Measurements from ENCODE around the gene CYP2F1.
"Not testable (repeated sequence)": the region's sequence is repeated elsewhere in the genome, so short reads cannot be mapped to it uniquely, and the experiment has no call there.

The CYP2F1 gene

DNA sequence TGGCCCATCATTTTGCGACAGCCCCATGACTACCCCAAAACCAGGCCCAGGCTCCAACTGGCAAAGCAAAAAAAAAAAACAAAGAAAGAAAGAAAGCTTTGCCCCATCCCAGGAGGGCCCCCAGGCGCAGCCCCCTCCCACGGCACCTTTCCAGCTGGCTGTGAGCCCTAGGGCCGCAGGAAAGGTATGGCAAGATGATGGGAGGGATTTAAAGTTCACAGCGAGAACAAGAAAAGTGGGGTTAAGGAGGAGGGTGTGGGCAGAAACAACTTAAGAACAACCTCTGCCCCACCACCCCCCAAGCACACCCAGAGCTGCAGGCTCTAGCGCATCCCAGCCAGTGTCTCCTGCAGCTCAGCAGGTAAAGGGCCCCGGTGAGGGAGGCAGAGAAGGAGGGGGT, at the start of gene CYP2F1:
Gene CYP2F1, plus strand, starts transcription at position 301 of the 400 bp plus-strand sequence. CDS start 1,757 bp downstream, outside the sequence.
- FAIRE-seq (no peak), DNase-seq (ENCODE audit: insufficient read length, low spot score) (no peak)
- TF ChIP-seq POLR2A (IDR thresholded peaks at IDR 0.05; ENCODE audit: low read depth, low read length): no peak

DNA sequence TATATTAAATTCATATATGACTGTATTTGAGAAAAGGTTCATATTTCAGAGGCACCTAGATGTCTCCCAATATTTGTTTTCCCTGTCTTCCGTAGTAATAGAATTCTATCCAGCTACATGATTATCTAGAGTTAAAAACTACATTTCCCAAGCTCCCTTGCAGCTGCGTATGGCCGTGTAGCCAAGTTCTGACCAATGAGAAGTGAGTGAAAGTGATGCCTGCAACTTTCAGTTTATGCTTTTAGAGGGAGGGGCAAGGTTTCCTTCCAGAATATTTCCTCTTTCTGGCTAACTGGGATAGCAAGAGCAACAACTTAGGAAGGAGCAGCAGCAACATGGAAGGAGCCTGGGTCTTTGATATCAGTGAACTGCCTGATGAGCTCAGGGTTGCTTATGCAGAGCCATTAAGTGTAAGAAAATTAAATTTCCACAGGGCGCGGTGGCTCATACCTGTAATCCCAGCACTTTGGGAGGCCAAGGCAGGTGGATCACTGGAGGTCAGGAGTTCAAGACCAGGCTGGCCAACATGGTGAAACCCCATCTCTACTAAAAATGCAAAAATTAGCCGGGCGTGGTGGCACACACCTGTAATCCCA, 49.2 kb upstream of the CYP2F1 start:
- TF ChIP-seq POLR2A (IDR thresholded peaks at IDR 0.05; ENCODE audit: low read depth, low read length): no peak
- peak; percentile 52 for DNase-seq (ENCODE audit: insufficient read length, low spot score)
- peak; percentile 41 for FAIRE-seq

DNA sequence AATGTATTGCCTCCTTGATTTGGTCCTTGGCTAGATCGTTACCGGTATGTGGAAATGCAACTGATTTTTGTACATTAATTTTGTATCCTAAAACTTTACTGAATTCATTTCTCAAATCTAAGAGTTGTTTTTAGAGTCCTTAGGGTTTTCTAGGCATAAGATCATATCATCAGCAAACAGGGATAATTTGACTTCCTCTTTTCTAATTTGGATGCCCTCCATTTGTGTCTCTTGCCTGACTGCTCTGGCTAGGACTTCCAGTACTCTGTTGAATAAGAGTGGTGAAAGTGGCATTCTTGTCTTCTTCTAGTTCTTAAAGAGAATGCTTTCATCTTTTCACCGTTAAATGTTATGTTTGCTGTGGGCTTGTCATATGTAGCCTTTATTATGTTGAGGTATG, 37.9 kb upstream of the CYP2F1 start:
- TF ChIP-seq POLR2A (IDR thresholded peaks at IDR 0.05; ENCODE audit: low read depth, low read length): no peak
- FAIRE-seq (no peak), DNase-seq (ENCODE audit: insufficient read length, low spot score) (no peak)

- FAIRE-seq (no peak), DNase-seq (ENCODE audit: insufficient read length, low spot score) (no peak)
- TF ChIP-seq POLR2A (IDR thresholded peaks at IDR 0.05; ENCODE audit: low read depth, low read length): no peak
Measured at GRCh38 chr19:41083516-41083915, 30.7 kb upstream of the CYP2F1 start.

GRCh38 chr19:41085748-41086415, 28.4 kb upstream of the CYP2F1 start:
- DNase-seq (ENCODE audit: insufficient read length, low spot score) (no peak), FAIRE-seq (no peak)
- TF ChIP-seq POLR2A (IDR thresholded peaks at IDR 0.05; ENCODE audit: low read depth, low read length): no peak

DNA sequence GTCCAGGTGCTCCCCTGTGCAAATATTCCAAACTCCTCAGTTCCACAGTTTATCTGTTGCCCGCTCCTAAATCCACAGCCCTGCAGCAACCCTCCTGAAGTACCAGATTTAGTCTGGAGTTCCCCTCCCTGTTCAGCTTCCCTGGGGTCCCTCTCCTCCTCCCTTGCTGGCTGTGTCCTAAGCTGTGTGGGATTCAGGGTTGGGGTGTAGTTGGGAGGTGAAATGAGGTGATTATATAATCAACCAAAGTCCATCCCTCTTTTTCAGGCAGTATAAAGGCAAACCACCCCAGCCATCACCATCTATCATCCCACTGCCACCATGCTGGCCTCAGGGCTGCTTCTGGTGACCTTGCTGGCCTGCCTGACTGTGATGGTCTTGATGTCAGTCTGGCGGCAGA, 26.1 kb upstream of the CYP2F1 start, which contains the start of gene CYP2A13:
Gene CYP2A13, plus strand, starts transcription at position 301 of the 400 bp plus-strand sequence. Its CDS starts 21 bp downstream, at position 322.
- TF ChIP-seq POLR2A (IDR thresholded peaks at IDR 0.05; ENCODE audit: low read depth, low read length): no peak
- FAIRE-seq: no peak
- DNase-seq (ENCODE audit: insufficient read length, low spot score): no peak

DNA sequence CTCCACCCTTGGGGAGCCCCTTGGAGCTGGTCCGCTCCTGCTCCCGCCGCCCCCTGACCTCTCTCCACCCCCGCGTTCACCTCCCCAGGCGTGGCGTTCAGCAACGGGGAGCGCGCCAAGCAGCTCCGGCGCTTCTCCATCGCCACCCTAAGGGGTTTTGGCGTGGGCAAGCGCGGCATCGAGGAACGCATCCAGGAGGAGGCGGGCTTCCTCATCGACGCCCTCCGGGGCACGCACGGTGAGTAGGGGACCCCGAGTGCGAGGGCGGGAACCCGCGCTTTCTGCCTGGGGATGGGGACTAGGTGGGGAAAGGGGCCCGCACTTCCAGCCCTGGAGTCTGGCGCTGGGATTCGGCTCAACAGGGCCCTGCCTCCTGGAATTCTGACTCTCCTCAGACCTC, 24.3 kb upstream of the CYP2F1 start:
- no peak for TF ChIP-seq POLR2A (IDR thresholded peaks at IDR 0.05; ENCODE audit: low read depth, low read length)
- DNase-seq (ENCODE audit: insufficient read length, low spot score) (no peak), FAIRE-seq (no peak)

DNA sequence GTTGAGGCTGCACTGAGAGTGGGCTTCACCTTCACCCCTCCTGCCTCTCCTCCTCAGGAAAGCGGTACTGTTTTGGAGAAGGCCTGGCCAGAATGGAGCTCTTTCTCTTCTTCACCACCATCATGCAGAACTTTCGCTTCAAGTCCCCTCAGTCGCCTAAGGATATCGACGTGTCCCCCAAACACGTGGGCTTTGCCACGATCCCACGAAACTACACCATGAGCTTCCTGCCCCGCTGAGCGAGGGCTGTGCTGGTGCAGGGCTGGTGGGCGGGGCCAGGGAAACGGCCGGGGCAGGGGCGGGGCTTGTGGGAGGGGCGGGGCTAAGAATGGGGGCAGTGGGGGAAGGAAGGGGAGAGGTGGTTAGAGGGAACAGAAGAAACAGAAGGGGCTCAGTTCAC, 18.5 kb upstream of the CYP2F1 start:
- DNase-seq (ENCODE audit: insufficient read length, low spot score): no peak
- no peak for TF ChIP-seq POLR2A (IDR thresholded peaks at IDR 0.05; ENCODE audit: low read depth, low read length)
- FAIRE-seq: no peak

DNA sequence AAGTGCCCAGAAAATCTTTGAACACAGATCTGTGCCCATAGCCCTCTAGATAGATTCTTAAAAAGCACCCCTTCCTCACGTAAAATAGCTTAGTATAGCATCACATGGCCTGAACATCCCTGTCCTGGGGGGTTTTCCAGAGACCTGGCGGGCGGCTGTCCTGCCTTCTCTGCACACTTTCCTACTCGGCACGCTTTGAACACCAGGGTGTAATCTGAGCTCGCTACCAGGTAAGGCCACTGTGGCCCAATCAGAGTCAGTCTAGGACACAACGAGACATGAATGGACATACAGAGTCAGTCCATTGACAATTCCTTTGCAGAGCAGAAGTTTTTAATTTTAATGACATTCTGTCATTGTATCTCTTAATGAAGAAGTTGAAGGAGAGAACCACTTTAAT, 17.9 kb upstream of the CYP2F1 start:
- no peak for TF ChIP-seq POLR2A (IDR thresholded peaks at IDR 0.05; ENCODE audit: low read depth, low read length)
- no peak for FAIRE-seq
- DNase-seq (ENCODE audit: insufficient read length, low spot score): no peak

DNA sequence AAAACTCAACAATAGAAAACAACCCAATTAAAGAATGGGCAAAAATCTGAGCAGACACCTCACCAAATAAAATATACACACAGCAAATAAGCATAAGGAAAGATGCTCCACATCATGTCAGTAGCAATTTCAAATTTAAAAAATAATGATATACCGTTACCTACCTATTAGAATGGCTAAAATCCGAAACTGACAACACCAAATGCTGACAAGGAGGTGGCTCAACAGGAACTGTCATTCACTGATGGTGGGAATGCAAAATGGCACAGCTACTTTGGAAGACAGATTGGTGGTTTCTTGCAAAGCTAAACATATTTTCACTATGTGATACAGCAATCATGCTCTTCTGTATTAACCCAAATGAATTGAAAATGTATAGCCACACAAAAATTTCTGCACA, 16.9 kb upstream of the CYP2F1 start:
- DNase-seq (ENCODE audit: insufficient read length, low spot score) (no peak), FAIRE-seq (no peak)
- TF ChIP-seq POLR2A (IDR thresholded peaks at IDR 0.05; ENCODE audit: low read depth, low read length): no peak

DNA sequence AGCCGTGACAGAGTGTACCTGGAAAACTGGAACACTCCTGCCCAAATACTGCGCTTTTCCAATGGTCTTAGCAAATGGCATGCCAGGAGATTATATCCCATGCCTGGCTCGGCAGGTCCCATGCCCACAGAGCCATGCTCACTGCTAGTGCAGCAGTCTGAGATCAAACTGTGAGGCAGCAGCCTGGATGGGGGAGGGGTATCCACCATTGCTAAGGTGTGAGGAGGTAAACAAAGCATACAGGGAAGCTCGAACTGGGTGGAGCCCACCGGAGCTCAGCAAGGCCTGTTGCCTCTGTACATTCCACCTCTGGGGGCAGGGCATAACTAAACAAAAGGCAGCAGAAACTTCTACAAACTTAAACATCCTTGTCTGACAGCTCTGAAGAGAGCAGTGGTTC, 15.5 kb upstream of the CYP2F1 start:
- no peak for FAIRE-seq
- no peak for DNase-seq (ENCODE audit: insufficient read length, low spot score)
- TF ChIP-seq POLR2A (IDR thresholded peaks at IDR 0.05; ENCODE audit: low read depth, low read length): no peak

DNA sequence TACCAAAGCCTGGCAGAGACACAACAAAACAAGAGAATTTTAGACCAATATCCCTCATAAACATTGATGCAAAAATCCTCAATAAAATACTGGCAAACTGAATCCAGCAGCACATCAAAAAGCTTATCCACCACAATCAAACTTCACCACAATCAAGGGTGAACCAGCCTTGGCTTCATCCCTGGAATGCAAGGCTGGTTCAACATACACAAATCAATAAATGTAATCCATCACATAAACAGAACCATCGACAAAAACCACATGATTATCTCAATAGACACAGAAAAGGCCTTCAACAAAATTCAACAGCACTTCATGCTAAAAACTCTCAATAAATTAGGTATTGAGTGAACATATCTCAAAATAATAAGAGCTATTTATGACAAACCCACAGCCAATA, 12.0 kb upstream of the CYP2F1 start:
- DNase-seq (ENCODE audit: insufficient read length, low spot score); FAIRE-seq: not testable (repeated sequence)

DNA sequence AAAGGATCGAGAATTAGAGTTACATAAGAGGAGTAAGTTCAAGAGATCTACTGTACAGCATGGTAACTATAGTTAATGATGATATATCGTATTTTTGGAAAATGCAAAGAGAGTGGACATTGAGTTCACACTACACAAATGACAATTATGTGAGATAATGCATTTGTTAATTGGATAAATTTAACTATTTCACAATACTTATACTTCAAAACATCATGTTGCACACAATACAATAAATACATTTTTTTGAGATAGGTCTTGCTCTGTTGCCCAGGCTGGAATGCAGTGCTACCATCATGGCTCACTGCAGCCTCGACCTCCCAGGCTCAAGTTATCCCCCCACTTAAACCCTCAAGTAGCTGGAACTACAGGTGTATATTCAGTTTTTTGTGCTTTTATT, 8.1 kb upstream of the CYP2F1 start:
- DNase-seq (ENCODE audit: insufficient read length, low spot score) (no peak), FAIRE-seq (no peak)
- no peak for TF ChIP-seq POLR2A (IDR thresholded peaks at IDR 0.05; ENCODE audit: low read depth, low read length)

- no peak for FAIRE-seq
- no peak for DNase-seq (ENCODE audit: insufficient read length, low spot score)
- no peak for TF ChIP-seq POLR2A (IDR thresholded peaks at IDR 0.05; ENCODE audit: low read depth, low read length)
Measured at GRCh38 chr19:41111296-41111695, 2.9 kb upstream of the CYP2F1 start.

DNA sequence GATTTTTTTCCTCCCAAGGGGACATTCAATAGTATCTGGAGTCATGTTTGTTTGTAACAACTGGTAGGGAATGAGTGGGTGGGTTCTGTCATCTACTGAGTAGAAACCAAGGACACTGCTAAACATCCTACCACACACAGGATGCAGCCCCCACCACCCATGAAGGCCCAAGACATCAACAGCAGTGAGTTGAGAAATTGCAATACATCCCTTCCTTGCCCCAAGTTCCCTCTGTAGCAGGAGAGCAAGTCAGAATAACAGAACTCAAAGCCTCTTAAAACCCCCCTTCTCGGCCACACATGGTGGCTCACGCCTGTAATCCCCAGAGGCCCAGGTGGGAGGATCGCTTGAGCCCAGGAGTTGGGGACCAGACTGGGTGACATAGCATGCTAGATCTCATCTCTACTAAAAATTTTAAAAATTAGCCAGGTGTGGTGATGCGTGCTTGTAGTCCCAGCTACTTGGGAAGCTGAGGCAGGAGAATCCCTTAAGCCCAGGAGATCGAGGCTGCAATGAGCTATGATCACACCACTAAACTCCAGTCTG, 2.4 kb upstream of the CYP2F1 start:
- DNase-seq (ENCODE audit: insufficient read length, low spot score) (no peak), FAIRE-seq (no peak)
- no peak for TF ChIP-seq POLR2A (IDR thresholded peaks at IDR 0.05; ENCODE audit: low read depth, low read length)
